NCI-H1048 (cell line): Measurements from ENCODE around the gene NOL6.
"Not testable (repeated sequence)": the region's sequence is repeated elsewhere in the genome, so short reads cannot be mapped to it uniquely, and the experiment has no call there.

Experiments
- DNase-seq: peaks from one replicate; lab custom pipeline; 2025; lab: John Stamatoyannopoulos, UW

The NOL6 gene

GRCh38 chr9:33431420-33431819 is 42.3 kb downstream of the NOL6 start:
- no peak for DNase-seq

- no peak for DNase-seq
These were observed 42.8 kb downstream of the NOL6 start for GRCh38 chr9:33430942-33431341.

DNA sequence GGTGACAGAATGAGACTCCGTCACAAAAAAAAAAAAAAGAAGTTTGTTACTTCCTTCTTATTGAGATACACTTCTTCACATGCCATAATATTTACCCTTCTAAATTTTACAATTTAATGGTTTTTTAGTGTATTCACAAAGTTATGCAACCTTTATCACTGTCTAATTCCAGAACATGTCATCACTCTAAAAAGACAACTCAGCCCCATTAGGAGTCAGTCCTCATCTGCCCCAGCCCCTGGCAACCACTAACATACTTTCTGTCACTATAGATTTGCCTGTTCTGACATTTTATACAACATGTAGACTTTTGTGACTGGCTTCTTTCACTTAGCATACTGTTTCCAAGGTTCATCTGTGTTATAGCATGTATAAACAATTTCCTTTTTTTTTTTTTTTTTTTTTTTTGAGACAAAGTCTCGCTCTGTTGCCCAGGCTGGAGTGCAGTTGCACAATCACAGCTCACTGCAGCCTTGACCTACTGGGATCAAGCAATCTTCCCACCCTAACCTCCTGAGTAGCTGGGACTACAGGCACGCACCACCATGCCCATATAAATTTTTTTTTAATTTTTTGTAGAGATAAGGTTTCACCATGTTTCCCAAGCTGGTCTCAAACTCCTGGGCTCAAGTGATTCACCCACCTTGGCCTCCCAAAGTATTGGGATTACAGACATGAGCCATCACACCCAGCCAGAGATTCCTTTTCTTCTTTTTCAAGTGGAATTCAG is 44.3 kb downstream of the NOL6 start:
- no peak for DNase-seq

DNA sequence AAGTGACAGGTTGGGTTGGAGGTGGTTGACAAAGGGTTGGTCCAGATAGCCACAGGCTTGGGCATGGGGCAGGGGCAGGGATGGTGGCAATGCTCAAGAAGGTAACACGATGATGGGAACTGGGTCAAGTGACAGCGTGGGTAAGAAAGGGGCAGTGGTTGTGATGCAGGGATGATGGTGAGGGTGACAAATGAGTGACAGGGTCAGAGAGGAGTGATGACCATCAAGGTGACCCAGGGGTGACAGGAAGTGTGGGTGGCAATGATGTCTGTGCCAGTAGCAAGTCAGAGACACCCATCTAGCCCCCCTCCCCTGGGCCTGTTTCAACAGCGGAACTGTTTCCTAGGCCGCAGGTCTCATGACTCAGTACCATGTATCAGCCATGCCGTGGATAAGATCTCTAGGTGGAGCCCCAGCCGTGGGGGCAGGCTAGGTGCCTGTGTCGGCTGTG is 46.9 kb downstream of the NOL6 start:
- no peak for DNase-seq

GRCh38 chr9:33425128-33425533 is 48.6 kb downstream of the NOL6 start:
- no peak for DNase-seq

DNA sequence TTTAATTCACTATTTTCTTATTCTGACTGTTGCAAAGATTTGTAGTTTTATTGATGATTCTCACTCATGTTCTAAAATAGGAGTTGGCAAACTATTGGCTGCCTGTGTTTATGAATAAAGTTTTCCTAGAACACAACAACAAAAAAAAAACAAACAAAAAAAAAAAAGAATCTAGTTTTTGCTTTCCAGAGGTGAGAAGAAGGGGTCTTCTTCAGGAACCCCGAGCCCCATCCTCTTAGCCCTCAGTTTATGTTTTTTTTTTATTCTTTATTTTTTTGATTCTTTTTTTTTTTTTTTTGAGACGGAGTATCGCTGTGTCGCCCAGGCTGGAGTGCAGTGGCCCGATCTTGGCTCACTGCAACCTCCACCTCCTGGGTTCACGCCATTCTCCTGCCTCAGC is 49.2 kb downstream of the NOL6 start:
- not testable (repeated sequence) for DNase-seq

DNA sequence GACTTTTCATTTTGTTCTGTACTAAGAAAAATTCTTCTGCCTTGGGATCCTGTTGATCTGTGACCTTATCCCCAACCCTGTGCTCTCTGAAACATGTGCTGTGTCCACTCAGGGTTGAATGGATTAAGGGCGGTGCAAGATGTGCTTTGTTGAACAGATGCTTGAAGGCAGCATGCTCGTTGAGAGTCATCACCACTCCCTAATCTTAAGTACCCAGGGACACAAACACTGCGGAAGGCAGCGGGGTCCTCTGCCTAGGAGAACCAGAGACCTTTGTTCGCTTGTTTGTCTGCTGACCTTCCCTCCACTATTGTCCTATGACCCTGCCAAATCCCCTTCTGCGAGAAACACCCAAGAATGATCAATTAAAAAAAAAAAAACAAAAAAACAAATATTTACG is 49.7 kb downstream of the NOL6 start:
- not testable (repeated sequence) for DNase-seq

GRCh38 chr9:33419708-33420303 is 53.9 kb downstream of the NOL6 start:
- DNase-seq: no peak

- no peak for DNase-seq
These were observed 55.6 kb downstream of the NOL6 start for GRCh38 chr9:33418090-33418489.

GRCh38 chr9:33416996-33417395 is 56.7 kb downstream of the NOL6 start:
- no peak for DNase-seq

GRCh38 chr9:33415501-33416038 is 58.2 kb downstream of the NOL6 start:
- no peak for DNase-seq

DNA sequence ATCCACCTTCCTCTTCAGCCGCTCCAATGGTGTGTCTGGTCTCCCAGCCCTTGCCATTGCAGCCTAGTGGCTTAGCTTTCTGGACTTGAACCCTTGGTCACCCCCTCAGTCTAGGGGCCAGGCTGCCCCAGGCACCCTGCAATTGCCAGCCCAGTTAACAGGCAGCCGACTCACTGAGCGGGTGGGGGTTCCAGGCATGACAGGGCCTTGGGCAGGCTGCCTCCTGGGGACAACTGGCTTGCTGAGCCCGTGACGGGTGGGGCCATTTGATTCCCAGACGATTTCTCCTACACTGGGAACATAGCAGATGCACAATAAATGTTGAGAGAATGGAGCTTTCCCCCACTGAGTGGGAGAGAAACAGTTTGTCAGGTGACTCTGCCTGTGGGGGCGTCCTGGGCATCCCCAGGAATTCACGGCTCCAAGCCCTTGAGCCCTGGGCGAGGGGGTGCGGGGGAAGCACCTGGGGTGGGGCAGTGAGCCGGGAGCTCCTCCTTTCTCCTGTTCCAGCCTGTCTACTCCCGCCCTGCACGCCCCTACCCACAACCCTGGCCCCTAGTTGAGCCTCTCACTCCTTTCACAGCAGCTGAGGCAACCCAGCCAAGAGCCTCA is 58.7 kb downstream of the NOL6 start:
- DNase-seq: no peak

DNA sequence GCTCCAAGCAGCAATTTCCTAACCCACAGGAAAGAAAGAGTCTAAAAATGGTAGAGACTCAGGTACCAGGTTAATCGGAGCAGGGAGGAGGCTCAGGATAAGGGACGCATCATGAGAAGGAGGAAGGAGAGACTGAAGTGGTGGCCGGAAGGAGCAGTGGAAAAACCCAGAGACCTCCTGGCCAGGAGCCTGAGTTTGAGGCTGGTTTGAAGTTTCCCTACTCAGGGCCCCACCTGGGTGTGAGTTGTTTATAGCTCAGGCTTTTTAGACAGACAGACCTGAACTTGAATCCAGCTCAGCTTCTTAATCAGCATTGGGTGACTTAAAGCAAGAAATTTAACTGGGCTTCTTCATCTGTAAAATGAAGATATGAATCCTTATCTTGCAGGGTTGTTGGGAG is 59.5 kb downstream of the NOL6 start:
- DNase-seq: no peak
